ENCODE data around the gene IFT81. TPM values are rescaled to one million over a fixed set of nuclear protein-coding genes. Genes with fewer than 3 reads are reported as not detected.
"Not testable (repeated sequence)": the region's sequence is repeated elsewhere in the genome, so short reads cannot be mapped to it uniquely, and the experiment has no call there.

Gene IFT81, protein sequence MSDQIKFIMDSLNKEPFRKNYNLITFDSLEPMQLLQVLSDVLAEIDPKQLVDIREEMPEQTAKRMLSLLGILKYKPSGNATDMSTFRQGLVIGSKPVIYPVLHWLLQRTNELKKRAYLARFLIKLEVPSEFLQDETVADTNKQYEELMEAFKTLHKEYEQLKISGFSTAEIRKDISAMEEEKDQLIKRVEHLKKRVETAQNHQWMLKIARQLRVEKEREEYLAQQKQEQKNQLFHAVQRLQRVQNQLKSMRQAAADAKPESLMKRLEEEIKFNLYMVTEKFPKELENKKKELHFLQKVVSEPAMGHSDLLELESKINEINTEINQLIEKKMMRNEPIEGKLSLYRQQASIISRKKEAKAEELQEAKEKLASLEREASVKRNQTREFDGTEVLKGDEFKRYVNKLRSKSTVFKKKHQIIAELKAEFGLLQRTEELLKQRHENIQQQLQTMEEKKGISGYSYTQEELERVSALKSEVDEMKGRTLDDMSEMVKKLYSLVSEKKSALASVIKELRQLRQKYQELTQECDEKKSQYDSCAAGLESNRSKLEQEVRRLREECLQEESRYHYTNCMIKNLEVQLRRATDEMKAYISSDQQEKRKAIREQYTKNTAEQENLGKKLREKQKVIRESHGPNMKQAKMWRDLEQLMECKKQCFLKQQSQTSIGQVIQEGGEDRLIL
- 12.6 TPM for polyA plus RNA-seq
- long read RNA-seq, donor 1, partial matches to known transcripts, result 0 of 1 reads
- long read RNA-seq, donor 1, other reads (novel, unspliced or antisense), result 0 of 1 reads
- long read RNA-seq, donor 2, partial matches to known transcripts, result 0 of 1 reads
- long read RNA-seq, donor 2, other reads (novel, unspliced or antisense), result 0 of 1 reads
- long read RNA-seq, donor 3, result 0 reads
- long read RNA-seq, donor 4, result 0 reads
- long read RNA-seq, donor 5, partial matches to known transcripts, result 0 of 3 reads
- long read RNA-seq, donor 5, other reads (novel, unspliced or antisense), result 0 of 3 reads
- long read RNA-seq, donor 6, result 0 reads
- long read RNA-seq, donor 7, partial matches to known transcripts, result 0 of 1 reads
- long read RNA-seq, donor 7, other reads (novel, unspliced or antisense), result 0 of 1 reads
- long read RNA-seq, donor 8, result 0 reads
- long read RNA-seq, donor 9, result 0 reads
- long read RNA-seq, donor 10, partial matches to known transcripts, result 0 of 3 reads
- long read RNA-seq, donor 10, other reads (novel, unspliced or antisense), result 0 of 3 reads
- long read RNA-seq, donor 11, partial matches to known transcripts, result 0 of 4 reads
- long read RNA-seq, donor 11, other reads (novel, unspliced or antisense), result 0 of 4 reads

DNA sequence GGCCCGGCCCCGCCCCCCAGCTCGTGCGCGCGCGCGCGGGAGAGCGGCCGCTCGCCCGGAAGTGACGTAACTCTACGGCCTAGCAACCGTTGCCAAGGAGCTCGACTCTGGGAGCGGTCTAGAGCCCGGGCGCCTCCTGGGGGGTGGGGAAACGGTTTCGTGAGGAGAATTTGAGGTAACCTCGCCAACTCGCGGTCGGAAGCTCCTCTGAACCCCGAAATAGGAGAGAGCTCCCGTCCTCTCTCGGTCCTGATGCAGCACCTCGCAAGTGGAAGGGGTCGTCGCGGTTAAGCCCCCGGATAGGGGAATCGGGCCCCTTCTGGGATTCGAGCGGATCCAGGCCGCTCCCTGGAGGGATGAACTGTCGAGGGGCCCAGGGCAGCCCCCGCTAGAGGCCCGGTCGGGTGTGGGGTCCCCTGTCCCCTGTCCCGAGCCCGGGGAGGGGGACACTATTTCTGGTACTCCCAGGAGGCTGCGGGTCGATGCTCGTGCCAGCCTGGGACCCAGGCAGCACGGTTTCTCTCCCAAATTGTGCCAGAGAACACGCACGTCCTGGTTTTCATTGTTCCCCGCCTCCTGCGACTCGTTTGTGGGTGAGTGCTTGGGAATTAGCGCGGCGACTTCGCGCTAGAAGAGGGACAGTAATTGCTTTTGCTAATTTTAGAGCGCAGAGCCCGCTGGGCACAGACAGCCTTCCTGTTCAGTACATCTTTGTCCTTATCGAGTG lies at the start of gene IFT81:
IFT81 (plus strand) TSS at position 89 of the 727 bp plus-strand sequence. CDS start 3,024 bp downstream, outside the sequence.
- Histone ChIP-seq H3K27me3 (ENCODE audit: control insufficient read depth, insufficient read depth, low read length) (no peaks in the 10 kb centered on the region), H3K9me3 (ENCODE audit: control insufficient read depth, low read depth, low read length) (no peaks in the 10 kb centered on the region), H3K27ac (ENCODE audit: low read length) (peak within 1 kb of the TSS; percentile 62), H3K4me3 (ENCODE audit: low read length) (peak within 1 kb of the TSS; percentile 100), H3K4me1 (ENCODE audit: control insufficient read depth, insufficient read depth, low read length) (peaks cover 3% of the 10 kb centered on the region), H3K36me3 (ENCODE audit: control insufficient read depth, insufficient read depth, low read length) (peaks cover 4% of the 10 kb centered on the region)
- DNase-seq, result peak; percentile 91 to 93
- WGBS (ENCODE audit: insufficient coverage, low lambda C conversion rate), result no CpG with 5 or more reads among the region's 61 CpGs

DNA sequence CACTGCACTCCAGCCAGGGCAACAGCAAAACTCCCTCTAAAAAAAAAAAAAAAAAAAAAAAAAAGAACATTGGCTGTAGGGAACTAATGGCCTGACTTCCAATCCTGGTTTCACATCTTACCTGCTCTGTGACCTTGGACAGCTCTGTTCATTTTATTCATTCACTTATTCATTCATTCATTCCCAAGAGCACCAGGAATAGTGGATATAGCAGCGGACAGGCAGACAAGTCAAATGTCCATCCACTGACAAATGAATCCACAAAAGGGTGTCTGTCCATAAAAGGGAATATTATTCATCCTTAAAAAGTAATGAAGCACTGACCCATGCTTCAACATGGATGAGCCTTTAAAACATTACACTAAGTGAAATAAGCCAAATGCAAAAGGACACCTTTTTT lies 48.3 kb upstream of the IFT81 start:
- DNase-seq, result no peak
- Histone ChIP-seq H3K27ac (ENCODE audit: low read length) (no peak overlapping the region), H3K36me3 (ENCODE audit: control insufficient read depth, insufficient read depth, low read length) (no peaks in the 10 kb centered on the region), H3K27me3 (ENCODE audit: control insufficient read depth, insufficient read depth, low read length) (no peaks in the 10 kb centered on the region), H3K4me1 (ENCODE audit: control insufficient read depth, insufficient read depth, low read length) (no peaks in the 10 kb centered on the region), H3K4me3 (ENCODE audit: low read length) (no peak overlapping the region), H3K9me3 (ENCODE audit: control insufficient read depth, low read depth, low read length) (no peaks in the 10 kb centered on the region)
- WGBS (ENCODE audit: insufficient coverage, low lambda C conversion rate), result 100% methylated on average over 1 of the region's 1 CpG

DNA sequence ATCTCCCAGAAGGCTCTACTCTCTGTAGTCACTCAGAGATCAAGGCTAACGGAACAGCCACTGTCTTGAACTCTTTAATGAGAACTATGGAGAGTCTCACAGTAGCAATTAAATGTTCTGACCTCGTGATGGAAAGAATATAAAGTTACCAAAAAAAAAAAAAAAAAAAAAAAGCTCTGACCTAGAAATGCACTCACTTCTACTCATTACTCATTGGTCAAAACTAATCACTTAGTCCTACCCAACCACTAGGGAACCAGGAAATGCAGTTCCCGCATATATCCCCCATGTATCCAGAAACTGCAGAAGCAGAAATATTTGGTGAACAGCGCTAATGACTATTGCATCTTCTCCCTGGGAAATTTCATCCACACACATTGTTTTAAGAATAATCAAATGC lies 46.4 kb upstream of the IFT81 start:
- Histone ChIP-seq H3K36me3 (ENCODE audit: control insufficient read depth, insufficient read depth, low read length) (no peaks in the 10 kb centered on the region), H3K9me3 (ENCODE audit: control insufficient read depth, low read depth, low read length) (no peaks in the 10 kb centered on the region), H3K27me3 (ENCODE audit: control insufficient read depth, insufficient read depth, low read length) (no peaks in the 10 kb centered on the region), H3K27ac (ENCODE audit: low read length) (no peak overlapping the region), H3K4me3 (ENCODE audit: low read length) (no peak overlapping the region), H3K4me1 (ENCODE audit: control insufficient read depth, insufficient read depth, low read length) (no peaks in the 10 kb centered on the region)
- WGBS (ENCODE audit: insufficient coverage, low lambda C conversion rate), result no CpG with 5 or more reads among the region's 4 CpGs
- DNase-seq, result no peak

DNA sequence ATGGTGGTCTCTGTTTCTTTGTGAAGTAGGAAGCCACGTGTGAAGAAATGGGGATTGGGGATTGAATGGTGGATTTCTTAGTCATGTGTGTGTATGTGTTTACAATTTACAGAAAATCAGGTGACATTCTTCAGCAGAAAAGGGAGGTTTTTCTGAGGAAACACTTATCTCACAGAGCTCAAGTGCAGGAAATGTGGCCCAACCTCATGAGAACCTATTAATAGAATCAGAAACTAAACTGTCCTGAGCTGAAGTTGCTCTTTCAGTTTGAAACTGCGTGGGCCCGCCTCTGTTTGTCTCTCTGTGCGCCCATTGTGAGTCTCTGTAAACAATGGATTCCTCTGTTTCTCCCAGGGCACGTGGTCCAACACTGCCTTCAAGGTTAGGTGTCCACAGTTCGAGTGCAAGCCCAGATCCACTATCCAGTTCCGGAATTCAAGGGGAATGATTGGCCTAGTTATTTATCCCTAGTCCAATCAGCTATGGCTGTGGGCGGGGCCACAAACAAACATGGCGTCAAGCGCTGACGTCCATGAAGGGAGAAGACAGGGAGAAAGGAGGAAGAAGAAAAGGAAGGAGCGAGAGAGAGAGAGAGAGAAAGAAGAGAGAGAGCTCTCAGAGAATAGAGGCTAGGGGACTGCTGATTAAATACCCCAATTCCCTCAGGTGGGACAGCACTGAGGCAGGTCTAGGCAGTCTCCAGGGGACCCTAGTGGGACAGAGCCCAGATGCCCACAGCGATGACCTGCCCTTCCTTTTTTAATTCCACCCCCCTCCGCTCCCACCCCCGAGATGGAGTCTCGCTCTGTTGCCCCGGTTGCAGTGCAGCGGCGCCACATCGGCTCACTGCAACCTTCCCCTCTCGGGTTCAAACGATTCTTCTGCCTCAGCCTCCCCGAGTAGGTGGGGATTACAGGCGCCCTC lies 44.4 kb upstream of the IFT81 start:
- Histone ChIP-seq H3K27me3 (ENCODE audit: control insufficient read depth, insufficient read depth, low read length) (no peaks in the 10 kb centered on the region), H3K36me3 (ENCODE audit: control insufficient read depth, insufficient read depth, low read length) (no peaks in the 10 kb centered on the region), H3K4me3 (ENCODE audit: low read length) (no peak overlapping the region), H3K9me3 (ENCODE audit: control insufficient read depth, low read depth, low read length) (no peaks in the 10 kb centered on the region), H3K4me1 (ENCODE audit: control insufficient read depth, insufficient read depth, low read length) (no peaks in the 10 kb centered on the region), H3K27ac (ENCODE audit: low read length) (peak overlapping the region; percentile 58)
- DNase-seq, result peak in 1 of 2 donors; percentile 46
- no CpG with 5 or more reads among the region's 24 CpGs for WGBS (ENCODE audit: insufficient coverage, low lambda C conversion rate)

DNA sequence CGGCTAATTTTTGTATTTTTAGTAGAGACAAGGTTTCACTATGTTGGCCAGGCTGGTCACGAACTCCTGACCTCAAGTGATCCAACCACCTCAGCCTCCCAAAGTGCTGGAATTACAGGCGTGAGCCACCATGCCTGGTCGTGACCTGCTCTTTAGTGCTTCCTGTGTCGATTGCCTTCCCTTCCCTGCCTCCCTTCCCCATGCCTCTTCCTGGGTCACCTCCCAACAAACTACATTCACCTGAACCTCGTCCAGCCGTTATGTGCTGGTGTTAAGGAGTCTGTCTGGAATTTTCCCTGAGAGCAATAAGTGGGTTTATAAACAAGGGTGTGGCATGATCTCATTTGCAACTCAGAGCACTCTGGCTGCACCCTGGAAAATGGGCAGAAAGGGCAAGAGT lies 43.7 kb upstream of the IFT81 start:
- no peak for DNase-seq
- no peak overlapping the region for H3K4me3 ChIP-seq (ENCODE audit: low read length)
- H3K27me3 ChIP-seq (ENCODE audit: control insufficient read depth, insufficient read depth, low read length), result no peaks in the 10 kb centered on the region
- no peak overlapping the region for H3K27ac ChIP-seq (ENCODE audit: low read length)
- H3K36me3 ChIP-seq (ENCODE audit: control insufficient read depth, insufficient read depth, low read length), result no peaks in the 10 kb centered on the region
- no peaks in the 10 kb centered on the region for H3K9me3 ChIP-seq (ENCODE audit: control insufficient read depth, low read depth, low read length)
- WGBS (ENCODE audit: insufficient coverage, low lambda C conversion rate), result 54% methylated on average over 2 of the region's 7 CpGs
- no peaks in the 10 kb centered on the region for H3K4me1 ChIP-seq (ENCODE audit: control insufficient read depth, insufficient read depth, low read length)

DNA sequence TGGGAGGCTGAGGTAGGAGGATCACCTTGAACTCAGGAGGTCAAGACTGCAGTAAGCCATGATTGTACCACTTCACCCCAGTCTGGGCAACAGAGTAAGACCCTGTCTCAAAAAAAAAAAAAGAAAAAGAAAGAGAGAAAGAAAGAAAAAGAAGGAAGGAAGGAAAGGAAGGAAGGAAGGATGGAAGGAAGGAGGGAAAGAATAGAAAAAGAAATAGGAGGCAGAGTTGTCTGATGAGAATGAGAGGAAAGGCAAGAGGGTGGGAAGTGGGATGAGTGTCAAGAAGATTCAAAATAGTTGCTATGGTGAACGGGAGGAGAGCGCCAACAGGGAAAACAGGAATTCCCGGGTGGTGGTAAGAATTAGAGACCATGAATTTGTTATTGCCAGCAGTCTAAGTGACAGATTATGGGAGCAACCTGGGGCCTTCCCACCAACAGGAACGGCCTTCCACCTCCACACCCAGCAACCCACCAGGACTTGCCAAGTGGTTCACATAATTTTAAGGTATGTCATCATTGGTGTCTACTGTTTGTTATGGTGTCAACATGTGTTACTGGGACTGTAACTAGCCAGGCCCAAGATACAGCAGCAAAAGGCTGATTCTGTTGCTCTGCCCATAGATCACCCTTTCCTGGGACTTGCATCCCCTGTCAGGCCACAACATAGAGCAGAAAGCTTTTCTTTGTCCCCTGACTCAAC lies 39.7 kb upstream of the IFT81 start:
- Histone ChIP-seq H3K4me3 (ENCODE audit: low read length) (no peak overlapping the region), H3K27me3 (ENCODE audit: control insufficient read depth, insufficient read depth, low read length) (peaks cover 2% of the 10 kb centered on the region), H3K4me1 (ENCODE audit: control insufficient read depth, insufficient read depth, low read length) (no peaks in the 10 kb centered on the region), H3K36me3 (ENCODE audit: control insufficient read depth, insufficient read depth, low read length) (no peaks in the 10 kb centered on the region), H3K27ac (ENCODE audit: low read length) (no peak overlapping the region), H3K9me3 (ENCODE audit: control insufficient read depth, low read depth, low read length) (no peaks in the 10 kb centered on the region)
- DNase-seq, result no peak
- 80% methylated on average over 2 of the region's 4 CpGs for WGBS (ENCODE audit: insufficient coverage, low lambda C conversion rate)

DNA sequence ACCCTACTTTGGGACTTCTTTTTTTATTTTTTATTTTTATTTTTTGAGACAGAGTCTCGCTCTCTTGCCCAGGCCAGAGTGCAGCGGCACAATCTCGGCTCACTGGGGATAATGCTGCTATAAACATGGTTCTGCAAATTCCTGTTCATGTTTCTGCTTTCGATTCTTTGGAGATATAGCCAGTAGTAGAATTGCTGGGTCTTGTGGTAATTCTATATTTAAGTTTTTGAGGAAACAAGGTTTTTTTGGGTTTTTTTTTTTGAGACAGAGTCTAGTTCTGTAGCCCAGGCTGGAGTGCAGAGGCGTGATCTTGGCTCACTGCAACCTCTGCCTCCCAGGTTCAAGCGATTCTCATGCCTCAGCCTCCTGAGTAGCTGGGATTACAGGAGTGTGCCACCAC lies 35.9 kb upstream of the IFT81 start:
- H3K36me3 ChIP-seq (ENCODE audit: control insufficient read depth, insufficient read depth, low read length); DNase-seq; H3K4me3 ChIP-seq (ENCODE audit: low read length); H3K9me3 ChIP-seq (ENCODE audit: control insufficient read depth, low read depth, low read length); H3K27me3 ChIP-seq (ENCODE audit: control insufficient read depth, insufficient read depth, low read length); H3K4me1 ChIP-seq (ENCODE audit: control insufficient read depth, insufficient read depth, low read length); H3K27ac ChIP-seq (ENCODE audit: low read length): not testable (repeated sequence)
- WGBS (ENCODE audit: insufficient coverage, low lambda C conversion rate), result 100% methylated on average over 1 of the region's 6 CpGs

DNA sequence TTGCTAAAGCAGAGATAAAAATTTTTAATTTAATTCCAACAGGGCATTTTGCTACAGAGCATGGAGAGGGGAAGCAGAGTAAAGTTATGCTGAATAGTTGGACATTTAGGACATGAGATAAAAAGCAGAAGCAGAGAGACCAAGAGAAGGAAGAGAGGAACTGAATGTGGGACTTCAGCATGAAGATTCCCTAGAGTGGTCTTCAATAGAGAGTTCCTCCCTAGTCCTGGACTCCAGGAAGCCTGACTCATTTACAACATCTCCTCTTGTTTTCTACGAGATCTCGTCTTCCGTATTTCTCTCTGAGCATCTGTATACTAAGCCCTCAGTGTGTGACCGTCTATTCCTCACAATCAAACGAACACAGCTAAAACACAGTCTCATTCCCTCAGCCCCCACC lies 35.2 kb upstream of the IFT81 start:
- WGBS (ENCODE audit: insufficient coverage, low lambda C conversion rate), result 82% methylated on average over 4 of the region's 5 CpGs
- Histone ChIP-seq H3K9me3 (ENCODE audit: control insufficient read depth, low read depth, low read length) (no peaks in the 10 kb centered on the region), H3K27ac (ENCODE audit: low read length) (no peak overlapping the region), H3K27me3 (ENCODE audit: control insufficient read depth, insufficient read depth, low read length) (peaks cover 7% of the 10 kb centered on the region), H3K36me3 (ENCODE audit: control insufficient read depth, insufficient read depth, low read length) (no peaks in the 10 kb centered on the region), H3K4me1 (ENCODE audit: control insufficient read depth, insufficient read depth, low read length) (no peaks in the 10 kb centered on the region), H3K4me3 (ENCODE audit: low read length) (no peak overlapping the region)
- DNase-seq, result no peak
